Caco-2 (cell line): ENCODE results near the gene PRSS1. TPM values are rescaled to one million over a fixed set of nuclear protein-coding genes. Genes with fewer than 3 reads are reported as not detected.

Source experiments
- BruUV-seq: library from RNA; stranded (reverse); fragments of 400-500 nt; replicated peaks from 2 replicates; lab custom pipeline; 2021; lab: Mats Ljungman, UMichigan
- CTCF ChIA-PET: fragments of 300-600 bp; sonication (Branson Sonifier 250); formaldehyde crosslinking; loops from one replicate; lab custom pipeline; 2022; ENCODE audit warnings: antibody characterized with exemption; lab: Charles Lee
- POLR2A ChIA-PET: fragments of 300-600 bp; sonication (Branson Sonifier 250); formaldehyde crosslinking; loops from one replicate; lab custom pipeline; 2022; ENCODE audit warnings: antibody characterized with exemption; lab: Charles Lee
- DNase-seq, 2 experiments: peaks; one replicate each; pipeline versions ENCODE4 v3.0.0 to v3.0.0-alpha.2; 2020 to 2022
- H3K27me3 ChIP-seq: replicated peaks from 2 replicates; pipeline ENCODE4 v1.6.0; 2011; ENCODE audit warnings: low read length; ENCODE audit not compliant: control insufficient read depth, insufficient read depth
- H3K36me3 ChIP-seq: 2 replicates; pipeline ENCODE4 v1.5.1; 2011; ENCODE audit warnings: low read length; ENCODE audit not compliant: control insufficient read depth, insufficient read depth
- H3K4me1 ChIP-seq: fragments of 250-450 bp; sonication (Bioruptor Pico); 2 replicates; pipeline ENCODE4 v1.5.1; 2020; ENCODE audit warnings: mild to moderate bottlenecking
- H3K4me3 ChIP-seq: 2 replicates; pipeline ENCODE4 v1.5.1; 2011; ENCODE audit warnings: low read depth, mild to moderate bottlenecking, control low read depth, low read length
- H3K9me3 ChIP-seq: fragments of 250-450 bp; sonication (Bioruptor Pico); 2 replicates; pipeline ENCODE4 v1.5.1; 2020; ENCODE audit warnings: mild to moderate bottlenecking, moderate library complexity
- H3K27ac Mint-ChIP-seq: one replicate; pipeline ENCODE4 v1.8.0; 2022; ENCODE audit warnings: mixed read lengths; ENCODE audit not compliant: unreplicated experiment
- H3K27me3 Mint-ChIP-seq: one replicate; pipeline ENCODE4 v1.8.0; 2022; ENCODE audit warnings: mixed read lengths; ENCODE audit not compliant: insufficient read depth, unreplicated experiment
- H3K36me3 Mint-ChIP-seq: one replicate; pipeline ENCODE4 v1.8.0; 2022; ENCODE audit warnings: mild to moderate bottlenecking, mixed read lengths; ENCODE audit not compliant: insufficient read depth, unreplicated experiment
- H3K4me1 Mint-ChIP-seq: one replicate; pipeline ENCODE4 v1.8.0; 2022; ENCODE audit warnings: low read depth, mixed read lengths; ENCODE audit not compliant: unreplicated experiment
- H3K4me3 Mint-ChIP-seq: one replicate; pipeline ENCODE4 v1.8.0; 2022; ENCODE audit warnings: mild to moderate bottlenecking, moderate library complexity, mixed read lengths; ENCODE audit not compliant: unreplicated experiment
- H3K9me3 Mint-ChIP-seq: one replicate; pipeline ENCODE4 v1.8.0; 2022; ENCODE audit warnings: mixed read lengths; ENCODE audit not compliant: unreplicated experiment
- CTCF ChIP-seq, 2 experiments: fragments of 200-600 bp in 1 of 2; IDR thresholded peaks; 1 replicate in 1 of 2; 2 replicates in 1 of 2; pipeline versions ENCODE4 v1.5.1 to v1.8.0; 2011 to 2022; ENCODE audit warnings: antibody characterized with exemption in 1 of 2, control low read depth in 1 of 2, inconsistent platforms in 1 of 2, low read depth in 1 of 2, low read length in 1 of 2, mild to moderate bottlenecking in 1 of 2, moderate library complexity in 1 of 2; ENCODE audit not compliant: insufficient read depth in 1 of 2, severe bottlenecking in 1 of 2, unreplicated experiment in 1 of 2
- intact Hi-C: fragments of 100-400 bp; cut with micrococcal nuclease; formaldehyde crosslinking; loops from one replicate; pipeline ENCODE4 v1.10.0; 2022; ENCODE audit not compliant: unreplicated experiment
- total RNA-seq: library from RNA; stranded (reverse); gene quantifications from 2 replicates; pipeline ENCODE4 v1.2.3, GENCODE V29; 2022

Gene PRSS1
- total RNA-seq, 1 experiment from 2014 or later = 18.1 TPM

GRCh38 chr7:142787783-142788182, 38.5 kb downstream of the PRSS1 start:
- BruUV-seq = no TSS peak
- H3K9me3 Mint-ChIP-seq = no peaks in the 10 kb centered on the region
- Histone ChIP-seq H3K4me3 (no peak overlapping the region), H3K4me1 (no peaks in the 10 kb centered on the region), H3K9me3 (no peaks in the 10 kb centered on the region), H3K27me3 (no peaks in the 10 kb centered on the region), H3K36me3 (no peaks in the 10 kb centered on the region)
- H3K27ac Mint-ChIP-seq = no peak overlapping the region
- CTCF ChIA-PET = no interaction called here
- TF ChIP-seq CTCF (IDR thresholded peaks at IDR 0.05; ENCODE audit: insufficient read depth in 1 of 2, low read depth in 1 of 2, low read length in 1 of 2, severe bottlenecking in 1 of 2, unreplicated experiment in 1 of 2) = no peak
- H3K36me3 Mint-ChIP-seq = no peaks in the 10 kb centered on the region
- no peak for DNase-seq
- H3K4me3 Mint-ChIP-seq = no peak overlapping the region
- peaks cover 9% of the 10 kb centered on the region for H3K27me3 Mint-ChIP-seq
- intact Hi-C loops = loop anchor here (10.0 kb wide), 1 partner anchor 253 kb away; no protein-coding TSS in a partner anchor
- POLR2A ChIA-PET = no interaction called here
- peaks cover 6% of the 10 kb centered on the region for H3K4me1 Mint-ChIP-seq

- H3K27ac Mint-ChIP-seq = no peak overlapping the region
- Histone ChIP-seq H3K27me3 (no peaks in the 10 kb centered on the region), H3K4me3 (no peak overlapping the region), H3K9me3 (no peaks in the 10 kb centered on the region), H3K36me3 (no peaks in the 10 kb centered on the region), H3K4me1 (no peaks in the 10 kb centered on the region)
- POLR2A ChIA-PET = no interaction called here
- H3K36me3 Mint-ChIP-seq = no peaks in the 10 kb centered on the region
- no TSS peak for BruUV-seq
- intact Hi-C loops = loop anchor here (10.0 kb wide), 1 partner anchor 254 kb away; no protein-coding TSS in a partner anchor
- peaks cover 2% of the 10 kb centered on the region for H3K4me1 Mint-ChIP-seq
- no peak for TF ChIP-seq CTCF (IDR thresholded peaks at IDR 0.05; ENCODE audit: insufficient read depth in 1 of 2, low read depth in 1 of 2, low read length in 1 of 2, severe bottlenecking in 1 of 2, unreplicated experiment in 1 of 2)
- no peaks in the 10 kb centered on the region for H3K9me3 Mint-ChIP-seq
- no peak for DNase-seq
- CTCF ChIA-PET = no interaction called here
- H3K27me3 Mint-ChIP-seq = peaks cover 14% of the 10 kb centered on the region
- no peak overlapping the region for H3K4me3 Mint-ChIP-seq
Measured at GRCh38 chr7:142788303-142789289, 39.3 kb downstream of the PRSS1 start.

- Mint-ChIP-seq H3K4me3 (no peak overlapping the region), H3K36me3 (no peaks in the 10 kb centered on the region), H3K9me3 (no peaks in the 10 kb centered on the region), H3K27me3 (peaks cover 17% of the 10 kb centered on the region), H3K4me1 (no peaks in the 10 kb centered on the region), H3K27ac (no peak overlapping the region)
- no peak for DNase-seq
- intact Hi-C loops = loop anchor here (10.0 kb wide), 1 partner anchor 255 kb away; no protein-coding TSS in a partner anchor
- H3K4me1 ChIP-seq = no peaks in the 10 kb centered on the region
- no peak overlapping the region for H3K4me3 ChIP-seq
- POLR2A ChIA-PET = no interaction called here
- no peak for TF ChIP-seq CTCF (IDR thresholded peaks at IDR 0.05; ENCODE audit: insufficient read depth in 1 of 2, low read depth in 1 of 2, low read length in 1 of 2, severe bottlenecking in 1 of 2, unreplicated experiment in 1 of 2)
- H3K36me3 ChIP-seq = no peaks in the 10 kb centered on the region
- CTCF ChIA-PET = no interaction called here
- H3K27me3 ChIP-seq = no peaks in the 10 kb centered on the region
- no TSS peak for BruUV-seq
- H3K9me3 ChIP-seq = no peaks in the 10 kb centered on the region
Measured at GRCh38 chr7:142789441-142789840, 40.2 kb downstream of the PRSS1 start.
